IPS-NIHi7 (cell line): ENCODE data around the gene GLIS2.

ENCODE experiments used
- DNase-seq: peaks from one replicate; pipeline ENCODE4 v3.0.0; 2012; ENCODE audit warnings: mixed read lengths; ENCODE audit errors: extremely low spot score

Gene GLIS2

GRCh38 chr16:4315186-4316107 lies at the start of gene GLIS2:
Gene GLIS2 (plus strand): TSS chr16:4316067. CDS start chr16:4332281, 16,214 bp downstream.
- DNase-seq = peak; percentile 82

- DNase-seq = peak; percentile 52
These were observed 49.5 kb upstream of the GLIS2 start for GRCh38 chr16:4266372-4266771.

GRCh38 chr16:4270091-4270490 lies 45.8 kb upstream of the GLIS2 start:
- no peak for DNase-seq

- DNase-seq = no peak
These were observed 45.3 kb upstream of the GLIS2 start for GRCh38 chr16:4270595-4270994.

- peak; percentile 78 for DNase-seq
These were observed 44.4 kb upstream of the GLIS2 start for GRCh38 chr16:4271176-4272113.

- DNase-seq = peak; percentile 53
These were observed 43.5 kb upstream of the GLIS2 start for GRCh38 chr16:4272114-4272956.

GRCh38 chr16:4273858-4274311 lies 42.0 kb upstream of the GLIS2 start:
- peak; percentile 71 for DNase-seq

- DNase-seq = no peak
These were observed 40.0 kb upstream of the GLIS2 start for GRCh38 chr16:4275861-4276260.

- DNase-seq = no peak
These were observed 37.8 kb upstream of the GLIS2 start for GRCh38 chr16:4277987-4278513.

- no peak for DNase-seq
These were observed 35.2 kb upstream of the GLIS2 start for GRCh38 chr16:4280625-4281024.

GRCh38 chr16:4283441-4283840 lies 32.4 kb upstream of the GLIS2 start:
- no peak for DNase-seq

GRCh38 chr16:4283939-4284338 lies 31.9 kb upstream of the GLIS2 start:
- DNase-seq = no peak

GRCh38 chr16:4285167-4285566 lies 30.7 kb upstream of the GLIS2 start:
- no peak for DNase-seq

GRCh38 chr16:4288148-4288921 lies 27.5 kb upstream of the GLIS2 start:
- DNase-seq = peak; percentile 85

- no peak for DNase-seq
These were observed 25.5 kb upstream of the GLIS2 start for GRCh38 chr16:4290236-4290830.

- no peak for DNase-seq
These were observed 24.2 kb upstream of the GLIS2 start for GRCh38 chr16:4291699-4292098.

GRCh38 chr16:4293181-4293716 lies 22.6 kb upstream of the GLIS2 start:
- no peak for DNase-seq

- DNase-seq = peak; percentile 74
These were observed 21.9 kb upstream of the GLIS2 start for GRCh38 chr16:4293822-4294457.

GRCh38 chr16:4295581-4295980 lies 20.3 kb upstream of the GLIS2 start:
- DNase-seq = no peak
